Natural killer cell (primary cell): ENCODE data around the gene SIK3. TPM values are rescaled to one million over a fixed set of nuclear protein-coding genes. Genes with fewer than 3 reads are reported as not detected.
A peak's percentile ranks its signal among the peaks of the same experiment; 100 is the strongest.

Experiments used
- ATAC-seq, 3 donors: fragments of 150-1000 bp in 2 of 3; fragments of 200-7000 bp in 1 of 3; cut with Tn5 transposase; 1 replicate in 1 of 3; 2 replicates in 2 of 3; pipeline ENCODE4 v1.10.0; 2021; ENCODE audit warnings: mild to moderate bottlenecking in 2 of 3, moderate library complexity in 2 of 3
- DNase-seq, 2 donors: peaks; one replicate each; pipeline versions ENCODE4 v3.0.0 to v3.0.0-alpha.2; 2013 to 2021; ENCODE audit warnings: mixed read lengths in 1 of 2
- H3K27ac ChIP-seq: one replicate; pipeline ENCODE4 v1.5.1; 2013; ENCODE audit warnings: mild to moderate bottlenecking, low read length
- H3K27me3 ChIP-seq: one replicate; pipeline ENCODE4 v1.6.1; 2013; ENCODE audit warnings: low read length; ENCODE audit not compliant: control insufficient read depth, insufficient read depth
- H3K36me3 ChIP-seq: one replicate; pipeline ENCODE4 v1.6.1; 2013; ENCODE audit warnings: low read length; ENCODE audit not compliant: control insufficient read depth, insufficient read depth
- H3K4me1 ChIP-seq: one replicate; pipeline ENCODE4 v1.6.1; 2013; ENCODE audit warnings: low read length; ENCODE audit not compliant: control insufficient read depth, insufficient read depth
- H3K4me3 ChIP-seq: one replicate; pipeline ENCODE4 v1.5.1; 2013; ENCODE audit warnings: low read length
- H3K9me3 ChIP-seq: one replicate; pipeline ENCODE4 v1.6.1; 2013; ENCODE audit warnings: low read length; ENCODE audit not compliant: control insufficient read depth, insufficient read depth
- H3K27ac Mint-ChIP-seq, 2 donors: one replicate each; pipeline ENCODE4 v1.8.0; 2022; ENCODE audit warnings: mild to moderate bottlenecking in 2 of 2, mixed read lengths in 2 of 2, moderate library complexity in 1 of 2
- H3K27me3 Mint-ChIP-seq, 2 donors: one replicate each; pipeline ENCODE4 v1.8.0; 2022; ENCODE audit warnings: low read depth in 2 of 2, mixed read lengths in 2 of 2
- H3K36me3 Mint-ChIP-seq: one replicate; pipeline ENCODE4 v1.8.0; 2022; ENCODE audit warnings: mixed read lengths
- H3K4me1 Mint-ChIP-seq, 2 donors: one replicate each; pipeline ENCODE4 v1.8.0; 2022; ENCODE audit warnings: mixed read lengths in 2 of 2
- H3K4me3 Mint-ChIP-seq: one replicate; pipeline ENCODE4 v1.8.0; 2022; ENCODE audit warnings: mild to moderate bottlenecking, moderate library complexity, mixed read lengths
- H3K9me3 Mint-ChIP-seq, 2 donors: one replicate each; pipeline ENCODE4 v1.8.0; 2022; ENCODE audit warnings: mixed read lengths in 2 of 2
- WGBS: methylation state at CpG from one replicate; pipeline ENCODE4 v1.1.7; 2013; ENCODE audit warnings: missing lambda C conversion rate; ENCODE audit not compliant: insufficient coverage; 5-methylcytosine and 5-hydroxymethylcytosine counted together
- intact Hi-C: fragments of 100-400 bp; cut with micrococcal nuclease; formaldehyde crosslinking; loops from one replicate; pipeline ENCODE4 v1.14.2; 2022
- total RNA-seq, 4 donors: library from RNA; stranded (reverse); fragments of 120-200 nt in 1 of 4; gene quantifications; one replicate each; pipeline versions ENCODE4 v1.2.3 to v1.2.4, GENCODE V29; 2013 to 2022
- TF ChIP-seq, protein P1 (sequence below): fragments of 200-600 bp; IDR thresholded peaks from one replicate; pipeline ENCODE4 v1.8.0; 2022; ENCODE audit warnings: antibody characterized with exemption

Gene SIK3
- total RNA-seq, 3 donors from 2014 or later (not counting 1 experiment from before 2014, with no cell fraction given), result 71.6 to 120 (median 119) TPM

DNA sequence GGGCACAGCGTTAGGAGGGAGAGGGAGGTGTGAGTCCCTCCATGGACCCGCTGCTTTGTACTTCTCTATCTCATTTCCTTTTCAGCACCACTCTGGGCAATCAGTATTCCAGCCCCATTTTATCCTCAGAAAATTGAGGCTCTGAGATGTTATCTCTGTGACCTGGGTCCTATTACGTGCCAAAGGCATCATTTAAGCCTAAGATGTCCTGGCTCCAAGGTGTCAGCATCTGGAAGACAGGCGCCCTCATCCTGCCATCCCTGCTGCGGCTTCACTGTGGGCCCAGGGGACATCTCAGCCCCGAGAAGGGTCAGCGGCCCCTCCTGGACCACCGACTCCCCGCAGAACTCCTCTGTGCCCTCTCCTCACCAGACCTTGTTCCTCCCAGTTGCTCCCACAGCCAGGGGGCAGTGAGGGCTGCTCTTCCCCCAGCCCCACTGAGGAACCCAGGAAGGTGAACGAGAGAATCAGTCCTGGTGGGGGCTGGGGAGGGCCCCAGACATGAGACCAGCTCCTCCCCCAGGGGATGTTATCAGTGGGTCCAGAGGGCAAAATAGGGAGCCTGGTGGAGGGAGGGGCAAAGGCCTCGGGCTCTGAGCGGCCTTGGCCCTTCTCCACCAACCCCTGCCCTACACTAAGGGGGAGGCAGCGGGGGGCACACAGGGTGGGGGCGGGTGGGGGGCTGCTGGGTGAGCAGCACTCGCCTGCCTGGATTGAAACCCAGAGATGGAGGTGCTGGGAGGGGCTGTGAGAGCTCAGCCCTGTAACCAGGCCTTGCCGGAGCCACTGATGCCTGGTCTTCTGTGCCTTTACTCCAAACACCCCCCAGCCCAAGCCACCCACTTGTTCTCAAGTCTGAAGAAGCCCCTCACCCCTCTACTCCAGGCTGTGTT lies 269.4 kb downstream of the SIK3 start:
- 75% methylated on average over 11 of the region's 16 CpGs for WGBS
- DNase-seq (no peak), ATAC-seq (no peak)
- Histone ChIP-seq H3K4me1 (no peaks in the 10 kb centered on the region), H3K27me3 (no peaks in the 10 kb centered on the region), H3K27ac (no peak overlapping the region), H3K9me3 (no peaks in the 10 kb centered on the region), H3K36me3 (no peaks in the 10 kb centered on the region), H3K4me3 (no peak overlapping the region)
- Mint-ChIP-seq H3K9me3 (no peaks in the 10 kb centered on the region), H3K4me3 (no peak overlapping the region), H3K27ac (no peak overlapping the region), H3K4me1 (no peaks in the 10 kb centered on the region), H3K27me3 (peaks cover 0 to 3% of the 10 kb centered on the region in 2 donors), H3K36me3 (no peaks in the 10 kb centered on the region)
- TF ChIP-seq, protein P1, sequence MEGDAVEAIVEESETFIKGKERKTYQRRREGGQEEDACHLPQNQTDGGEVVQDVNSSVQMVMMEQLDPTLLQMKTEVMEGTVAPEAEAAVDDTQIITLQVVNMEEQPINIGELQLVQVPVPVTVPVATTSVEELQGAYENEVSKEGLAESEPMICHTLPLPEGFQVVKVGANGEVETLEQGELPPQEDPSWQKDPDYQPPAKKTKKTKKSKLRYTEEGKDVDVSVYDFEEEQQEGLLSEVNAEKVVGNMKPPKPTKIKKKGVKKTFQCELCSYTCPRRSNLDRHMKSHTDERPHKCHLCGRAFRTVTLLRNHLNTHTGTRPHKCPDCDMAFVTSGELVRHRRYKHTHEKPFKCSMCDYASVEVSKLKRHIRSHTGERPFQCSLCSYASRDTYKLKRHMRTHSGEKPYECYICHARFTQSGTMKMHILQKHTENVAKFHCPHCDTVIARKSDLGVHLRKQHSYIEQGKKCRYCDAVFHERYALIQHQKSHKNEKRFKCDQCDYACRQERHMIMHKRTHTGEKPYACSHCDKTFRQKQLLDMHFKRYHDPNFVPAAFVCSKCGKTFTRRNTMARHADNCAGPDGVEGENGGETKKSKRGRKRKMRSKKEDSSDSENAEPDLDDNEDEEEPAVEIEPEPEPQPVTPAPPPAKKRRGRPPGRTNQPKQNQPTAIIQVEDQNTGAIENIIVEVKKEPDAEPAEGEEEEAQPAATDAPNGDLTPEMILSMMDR, result no peak
- intact Hi-C loops, result no loop called here

DNA sequence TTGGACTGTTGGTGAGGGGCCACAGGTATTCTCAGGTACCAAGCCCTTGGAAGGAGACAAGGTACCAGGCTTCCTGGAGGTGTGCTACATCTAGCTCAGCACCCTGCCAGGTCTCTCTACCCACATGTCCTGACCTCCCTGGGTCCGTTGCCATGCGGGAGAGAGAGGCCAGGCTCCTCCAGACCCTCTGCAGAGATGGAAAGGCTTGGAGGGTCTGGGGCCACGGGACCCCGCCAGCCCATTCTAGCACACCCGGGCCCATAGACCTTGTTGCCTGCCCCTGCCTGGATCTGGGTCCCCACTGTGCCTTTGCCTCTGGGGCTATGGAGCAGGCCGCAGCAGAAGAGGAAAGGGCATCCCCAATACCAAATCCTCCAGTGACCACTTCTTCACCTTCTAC lies 270.8 kb downstream of the SIK3 start:
- intact Hi-C loops, result no loop called here
- H3K27me3 Mint-ChIP-seq, result peaks cover 0 to 3% of the 10 kb centered on the region in 2 donors
- H3K27ac Mint-ChIP-seq, result no peak overlapping the region
- no peaks in the 10 kb centered on the region for H3K36me3 ChIP-seq
- DNase-seq (no peak), ATAC-seq (no peak)
- H3K4me3 Mint-ChIP-seq, result no peak overlapping the region
- TF ChIP-seq, protein P1, result no peak
- H3K4me1 Mint-ChIP-seq, result no peaks in the 10 kb centered on the region
- H3K9me3 Mint-ChIP-seq, result no peaks in the 10 kb centered on the region
- no peak overlapping the region for H3K27ac ChIP-seq
- 88% methylated on average over 6 of the region's 6 CpGs for WGBS
- H3K27me3 ChIP-seq, result no peaks in the 10 kb centered on the region
- no peaks in the 10 kb centered on the region for H3K4me1 ChIP-seq
- H3K36me3 Mint-ChIP-seq, result no peaks in the 10 kb centered on the region
- no peaks in the 10 kb centered on the region for H3K9me3 ChIP-seq
- no peak overlapping the region for H3K4me3 ChIP-seq

DNA sequence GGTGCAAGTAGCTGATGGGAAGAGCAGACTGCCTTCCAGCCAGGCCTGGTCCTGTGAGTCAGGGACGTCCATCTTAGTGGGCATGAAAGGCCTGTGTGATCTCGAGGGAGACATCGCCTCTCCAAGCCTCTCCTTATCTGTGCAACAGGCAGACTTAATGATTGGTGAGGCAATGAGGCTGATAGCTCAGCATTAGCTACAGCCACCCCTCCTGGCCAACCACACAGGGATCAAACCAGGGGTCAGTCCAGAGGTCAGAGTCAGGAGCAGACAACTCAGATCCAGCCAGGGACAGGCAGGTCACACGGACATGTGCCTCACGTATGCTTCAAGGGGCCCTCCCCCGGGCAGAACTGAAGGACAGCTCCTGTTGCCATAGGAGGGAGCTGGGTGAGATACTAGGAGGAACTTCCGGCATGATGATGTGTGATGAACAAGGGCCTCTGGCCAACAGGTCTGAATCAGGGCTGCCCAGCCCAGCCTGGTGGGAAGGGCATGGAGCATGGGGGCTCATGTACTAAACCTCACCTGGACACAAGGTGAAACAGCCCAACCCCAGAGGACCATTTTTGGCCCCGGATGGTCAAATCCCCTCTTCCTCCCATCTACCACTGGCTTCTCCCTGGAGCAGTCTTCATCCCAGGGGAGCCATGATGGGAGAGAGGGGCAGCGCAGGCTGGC lies 271.3 kb downstream of the SIK3 start:
- ATAC-seq (peak in 1 of 3 donors; percentile 22), DNase-seq (no peak)
- no peaks in the 10 kb centered on the region for H3K36me3 Mint-ChIP-seq
- Histone ChIP-seq H3K4me3 (no peak overlapping the region), H3K36me3 (no peaks in the 10 kb centered on the region), H3K4me1 (no peaks in the 10 kb centered on the region), H3K9me3 (no peaks in the 10 kb centered on the region), H3K27me3 (no peaks in the 10 kb centered on the region), H3K27ac (no peak overlapping the region)
- TF ChIP-seq, protein P1, result no peak
- WGBS, result 86% methylated on average over 9 of the region's 9 CpGs
- peaks cover 0 to 3% of the 10 kb centered on the region in 2 donors for H3K27me3 Mint-ChIP-seq
- no peak overlapping the region for H3K4me3 Mint-ChIP-seq
- intact Hi-C loops, result no loop called here
- no peak overlapping the region for H3K27ac Mint-ChIP-seq
- no peaks in the 10 kb centered on the region for H3K9me3 Mint-ChIP-seq
- no peaks in the 10 kb centered on the region for H3K4me1 Mint-ChIP-seq
